Activated CD4-positive, alpha-beta T cell treated with anti-CD3 and anti-CD28 coated beads, Interleukin-2, amount 50 U/mL, for 1 hour (primary cell): ENCODE data around the gene SATB1.
A peak's percentile ranks its signal among the peaks of the same experiment; 100 is the strongest.
"Not testable (repeated sequence)": the region's sequence is repeated elsewhere in the genome, so short reads cannot be mapped to it uniquely, and the experiment has no call there.

ENCODE experiments used
- DNase-seq: peaks from one replicate; pipeline ENCODE4 v3.0.0-alpha.2; 2020

The SATB1 gene

GRCh38 chr3:18424729-18425640 is at the start of gene SATB1:
Gene SATB1 (minus strand): TSS chr3:18425339. CDS start chr3:18420967, 4,372 bp downstream.
- DNase-seq: peak; percentile 68

- DNase-seq: no peak
These were observed 49.1 kb upstream of the SATB1 start for GRCh38 chr3:18474202-18474601.

DNA sequence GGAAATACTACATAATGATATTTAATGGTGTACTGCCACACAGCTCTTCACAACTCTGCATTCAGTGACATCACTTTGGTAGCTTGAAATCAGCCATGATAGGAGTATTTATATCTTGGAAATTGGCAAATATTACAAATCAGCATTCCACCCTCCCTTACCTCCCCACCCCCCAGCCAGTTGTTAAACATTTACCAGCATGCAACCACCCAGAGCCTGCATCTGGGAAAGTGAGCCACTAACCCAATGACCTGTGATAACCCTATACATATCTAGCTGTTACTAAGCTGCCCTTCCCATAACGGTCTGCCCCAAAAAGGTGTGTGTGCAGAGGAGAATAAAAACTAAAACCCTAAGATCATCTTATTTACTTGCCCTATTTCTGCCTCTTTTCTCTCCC is 44.6 kb upstream of the SATB1 start:
- DNase-seq: no peak

GRCh38 chr3:18466136-18466535 is 41.0 kb upstream of the SATB1 start:
- no peak for DNase-seq

DNA sequence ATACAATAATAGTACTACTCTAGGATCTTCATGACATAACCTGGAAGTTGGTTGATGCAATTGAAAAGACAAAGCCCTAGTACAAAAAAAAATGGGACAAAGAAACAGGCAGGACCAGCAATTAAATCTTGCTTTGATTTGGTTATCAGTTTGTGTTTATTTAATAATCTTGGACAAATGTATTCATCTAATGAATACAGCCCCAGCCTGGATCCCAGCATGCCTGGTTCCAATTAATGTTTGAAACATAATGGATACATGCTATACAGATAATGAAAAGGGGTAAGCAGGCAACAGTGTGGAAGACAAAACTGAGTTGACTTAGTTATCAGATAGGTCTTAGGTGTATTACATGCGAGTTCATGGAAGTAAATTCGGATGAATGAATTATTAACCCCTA is 29.6 kb upstream of the SATB1 start:
- no peak for DNase-seq

DNA sequence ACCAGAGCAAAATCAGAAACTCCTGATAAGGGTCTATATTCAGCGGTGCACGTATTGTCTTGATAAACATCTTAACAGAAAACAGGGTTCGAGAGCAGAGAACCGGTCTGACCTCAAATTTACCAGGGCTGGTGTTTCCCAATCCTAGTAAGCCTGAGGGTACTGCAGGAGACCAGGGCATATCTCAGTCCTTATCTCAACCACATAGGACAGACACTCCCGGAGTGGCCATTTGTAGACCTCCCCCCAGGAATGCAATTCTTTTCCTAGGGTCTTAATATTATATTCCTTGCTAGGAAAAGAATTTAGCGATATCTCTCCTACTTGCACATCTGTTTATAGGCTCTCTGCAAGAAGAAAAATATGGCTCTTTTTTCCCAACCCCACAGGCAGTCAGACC is 24.5 kb upstream of the SATB1 start:
- not testable (repeated sequence) for DNase-seq

- DNase-seq: no peak
These were observed 22.6 kb upstream of the SATB1 start for GRCh38 chr3:18447720-18448119.

GRCh38 chr3:18446149-18446825 is 21.1 kb upstream of the SATB1 start:
- no peak for DNase-seq

DNA sequence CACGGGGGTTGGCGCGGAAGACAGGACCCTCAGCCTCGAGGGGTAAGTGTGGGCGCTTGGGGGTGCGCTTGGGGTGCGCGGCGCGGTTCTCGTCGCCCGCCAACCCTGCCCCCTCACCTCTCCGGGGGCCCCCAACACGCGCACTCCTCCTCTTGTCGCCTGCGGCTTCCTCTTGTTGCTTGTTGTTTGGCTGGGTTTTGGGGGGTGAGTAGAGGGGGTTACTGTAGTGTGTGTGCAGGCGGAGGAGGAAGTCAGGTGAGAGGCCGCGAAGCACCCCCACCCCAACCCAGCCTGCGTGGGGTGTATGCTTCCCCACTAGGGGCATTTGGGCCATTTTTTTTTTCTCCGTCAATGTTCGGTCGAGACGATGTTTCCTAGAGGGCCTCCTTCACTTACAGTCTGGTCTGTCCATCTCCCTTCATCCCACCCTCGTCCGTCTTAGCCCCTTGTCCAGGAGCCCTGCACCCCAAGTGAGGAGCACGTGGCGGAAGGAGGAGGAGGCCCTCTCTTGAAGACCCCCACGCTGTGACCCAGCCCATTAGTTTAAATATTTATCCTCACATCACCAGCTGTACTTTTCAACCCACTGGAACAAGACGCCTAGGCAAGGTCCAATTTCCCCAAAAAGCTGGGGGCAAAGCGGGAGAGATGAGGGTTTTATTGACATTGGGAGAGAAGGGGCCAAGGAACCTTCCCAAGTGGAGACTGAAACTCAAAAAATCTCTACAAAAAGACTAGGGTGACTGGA is 20.4 kb upstream of the SATB1 start:
- DNase-seq: peak; percentile 75

DNA sequence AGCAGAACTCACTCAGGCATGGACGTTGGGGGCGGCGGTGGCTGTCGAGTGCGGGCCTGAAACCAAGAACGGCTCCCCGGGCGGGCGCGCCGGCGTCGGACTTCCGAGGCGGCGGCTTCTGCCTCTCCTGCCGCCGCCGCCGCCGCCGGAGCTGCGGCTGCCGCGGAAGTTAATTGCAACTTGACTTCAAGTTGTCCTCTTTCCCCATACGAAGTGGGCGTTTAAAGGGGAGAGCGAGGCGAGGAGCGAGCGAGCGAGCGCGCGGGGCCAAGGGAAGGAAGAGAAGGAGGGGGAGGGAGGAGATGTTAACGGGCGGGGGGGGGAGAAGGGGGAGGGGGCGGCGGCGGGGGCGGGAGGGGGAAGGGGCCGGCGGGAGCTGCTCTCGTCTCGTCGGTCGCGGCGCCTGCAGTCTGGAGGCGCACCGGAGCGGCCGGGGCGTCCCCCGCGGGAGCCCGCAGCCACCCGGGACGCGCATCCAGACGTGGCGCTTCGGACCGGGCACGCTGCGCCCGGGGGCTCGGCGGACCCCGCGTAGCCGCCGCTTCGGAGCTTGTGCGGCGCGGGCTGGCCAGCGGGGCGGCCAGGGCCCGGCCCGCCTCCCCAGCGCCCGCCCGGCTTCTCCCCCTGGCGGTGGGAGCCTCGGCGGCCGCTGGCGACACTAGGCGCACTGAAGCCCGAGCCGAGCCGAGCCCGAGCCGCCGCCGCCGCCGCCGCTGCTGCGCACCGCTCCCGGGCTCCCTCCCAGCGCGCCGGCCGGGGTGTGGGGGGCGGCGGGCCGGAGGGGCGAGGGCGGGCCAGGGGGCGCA is 19.7 kb upstream of the SATB1 start:
- peak; percentile 71 for DNase-seq

GRCh38 chr3:18443665-18444594 is 18.8 kb upstream of the SATB1 start:
- DNase-seq: peak; percentile 9

DNA sequence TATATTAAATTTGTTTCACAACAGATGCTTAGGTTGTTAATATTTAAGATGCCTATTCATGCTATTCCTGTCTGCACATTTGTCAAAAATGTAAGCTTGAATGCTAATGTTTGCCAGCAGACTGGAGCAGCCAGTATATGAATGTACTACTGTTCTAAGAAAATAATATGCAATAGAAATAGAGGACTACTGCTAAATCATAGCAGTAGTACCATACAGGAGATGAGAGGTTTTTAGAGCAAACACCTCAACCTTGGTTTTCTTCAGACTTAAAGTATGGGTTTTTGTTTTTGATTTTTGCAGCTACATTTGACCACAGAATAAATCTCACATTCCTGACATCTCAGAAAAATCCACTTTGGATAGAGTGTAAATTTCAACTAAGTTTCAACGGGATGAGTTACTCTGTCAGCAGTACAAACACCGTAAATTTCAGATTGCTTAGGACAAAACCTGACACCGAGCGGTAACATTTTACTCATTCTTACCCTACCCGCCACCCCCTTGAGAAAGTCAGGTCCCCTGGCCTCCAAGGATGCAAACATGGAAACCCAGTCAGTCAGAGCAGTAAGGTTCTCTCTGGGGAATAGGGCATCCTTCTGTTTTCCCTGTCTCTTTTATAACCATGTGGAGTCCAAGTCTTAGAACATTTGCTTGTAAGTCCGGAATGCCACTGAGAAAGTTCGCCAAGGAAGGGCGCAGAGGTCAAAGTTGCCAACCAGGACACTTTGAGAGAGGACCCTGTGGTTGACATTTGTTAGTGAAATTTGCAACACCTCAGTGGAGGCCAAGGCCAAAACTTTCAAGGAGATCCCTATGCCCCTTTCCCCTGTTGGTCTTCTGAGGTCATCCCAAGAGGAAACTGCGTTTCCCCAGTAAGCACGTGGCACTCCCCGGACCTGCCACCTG is 17.9 kb upstream of the SATB1 start:
- no peak for DNase-seq

DNA sequence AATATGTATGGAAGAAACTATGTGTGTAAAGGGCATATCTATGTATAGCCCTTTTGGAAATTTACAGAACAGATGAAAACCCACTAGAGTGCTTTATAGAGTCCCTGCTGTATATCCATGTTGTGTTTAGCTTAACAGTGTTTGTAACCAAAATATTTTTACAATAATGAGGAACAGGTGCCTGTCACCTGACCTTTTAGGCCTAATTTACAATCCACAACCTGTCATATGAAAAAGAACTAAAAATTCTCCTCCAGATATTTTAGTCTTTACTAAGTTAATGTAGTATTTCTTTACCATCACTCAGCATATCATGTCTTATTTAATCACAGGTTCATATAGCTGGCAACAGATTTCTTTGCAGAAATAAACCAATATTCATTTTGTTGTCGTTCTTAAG is 16.4 kb upstream of the SATB1 start:
- no peak for DNase-seq

DNA sequence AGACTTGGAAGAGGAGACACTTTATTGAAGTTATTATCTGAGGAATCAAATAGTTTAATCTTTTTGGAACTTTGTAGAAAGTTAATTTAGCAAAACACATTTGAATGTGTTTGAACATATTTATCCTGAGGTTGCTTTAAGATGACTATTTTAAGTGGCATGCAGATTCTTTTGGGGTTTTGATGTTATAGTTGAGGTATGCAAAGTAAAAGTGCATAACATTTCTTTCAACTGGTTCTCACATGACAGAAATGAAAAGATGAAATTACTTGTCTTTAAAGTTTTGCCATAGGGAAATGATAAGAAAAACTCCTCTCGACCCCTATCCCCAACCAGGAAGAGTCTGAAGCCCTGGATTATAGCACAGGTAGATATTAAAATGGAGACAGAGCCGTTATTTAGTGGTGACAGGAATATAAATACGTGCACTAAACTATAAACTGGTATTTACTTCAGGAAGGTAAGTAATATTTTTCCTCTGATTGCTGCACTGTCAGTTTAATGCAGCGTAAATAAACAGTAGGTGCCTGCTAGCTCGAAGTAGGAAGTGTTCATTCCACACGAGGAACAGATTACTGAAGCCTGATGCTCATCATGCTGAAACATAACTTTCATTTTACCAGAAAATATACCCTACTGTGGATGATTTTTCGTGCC is 15.1 kb upstream of the SATB1 start:
- no peak for DNase-seq

- no peak for DNase-seq
These were observed 14.1 kb upstream of the SATB1 start for GRCh38 chr3:18439281-18439680.

DNA sequence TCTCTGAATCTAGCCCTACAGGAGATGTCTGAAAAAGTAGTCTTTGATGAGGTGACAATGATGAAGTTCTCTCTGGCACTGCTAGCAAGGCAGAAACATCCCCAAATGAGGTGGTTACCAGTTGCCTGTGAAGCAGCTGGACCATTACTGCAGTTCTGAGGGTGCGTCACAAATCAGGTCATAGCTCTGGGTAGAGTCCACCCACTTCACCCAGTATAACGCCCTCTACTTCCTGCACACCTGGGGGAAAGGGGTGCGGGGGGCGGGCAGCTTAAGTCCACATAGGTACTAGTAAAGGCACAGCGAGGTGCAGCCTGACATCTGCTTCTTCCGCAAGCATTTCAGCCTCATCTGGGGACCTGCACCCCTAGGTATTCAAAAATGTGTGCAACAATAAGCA is 13.4 kb upstream of the SATB1 start:
- DNase-seq: peak; percentile 55

DNA sequence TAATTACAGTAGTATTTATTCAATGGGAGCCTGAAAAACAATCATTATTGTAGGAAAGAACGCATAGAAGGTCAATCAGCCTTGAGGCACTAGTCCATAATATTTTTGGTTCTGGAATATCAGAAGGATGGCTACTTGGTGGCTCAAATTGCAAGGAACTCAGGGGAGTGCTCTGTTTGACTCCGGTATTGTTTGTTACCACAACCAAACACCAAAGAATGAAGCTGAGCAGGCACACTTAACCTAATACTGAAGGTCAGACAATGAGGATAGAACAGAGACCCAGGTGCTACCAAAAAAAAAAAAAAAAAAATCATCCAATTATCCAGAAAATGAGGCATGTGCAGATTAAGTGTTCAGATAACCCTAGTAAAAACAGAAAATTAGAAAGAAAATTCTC is 11.1 kb upstream of the SATB1 start:
- DNase-seq: no peak

GRCh38 chr3:18434711-18435110 is 9.6 kb upstream of the SATB1 start:
- DNase-seq: no peak

DNA sequence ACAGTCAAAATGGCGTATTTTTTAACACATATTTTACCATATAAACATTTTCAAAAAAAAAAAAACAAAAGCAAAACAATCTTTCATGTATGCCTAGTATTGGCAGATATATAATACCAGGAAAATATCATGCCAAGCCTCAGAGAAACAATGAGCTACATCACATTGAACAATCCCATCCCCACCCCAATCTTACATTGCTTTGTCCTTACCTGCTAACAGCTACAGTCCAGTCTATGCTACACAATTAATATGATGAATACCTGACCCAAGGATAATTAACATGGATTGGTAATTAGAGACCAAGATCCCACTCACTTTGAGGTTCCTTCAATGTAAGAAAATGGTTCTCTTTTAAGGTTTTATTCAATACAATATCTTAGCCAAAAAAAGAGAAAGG is 7.6 kb upstream of the SATB1 start:
- DNase-seq: no peak

DNA sequence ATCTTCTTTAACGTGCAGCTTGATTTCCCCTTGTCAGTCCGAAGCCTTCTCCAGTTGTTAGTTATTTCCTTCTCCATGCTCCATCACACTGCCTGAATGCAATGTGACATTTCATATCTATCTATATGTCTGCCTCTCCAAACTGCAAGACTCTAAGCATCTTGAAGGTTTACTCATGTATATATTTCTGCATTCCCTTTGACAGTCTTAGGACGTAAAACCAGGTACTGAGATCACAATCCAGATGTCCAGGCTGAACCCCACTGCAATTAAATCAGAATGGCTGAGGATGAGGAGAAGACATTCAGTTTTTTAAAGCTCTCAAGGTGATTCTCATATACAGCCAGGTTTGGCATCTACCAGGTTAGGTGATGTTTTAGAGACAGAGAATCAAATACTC is 6.1 kb upstream of the SATB1 start:
- DNase-seq: no peak
